GM12878 (cell line): ENCODE data around the gene LNX2.

Experiments used
- CHD2 ChIP-seq: IDR thresholded peaks from 2 replicates; pipeline ENCODE4 v1.6.1; 2011; ENCODE audit warnings: low read depth, low read length, improper control_type of control experiment, borderline replicate concordance
- CREM ChIP-seq: IDR thresholded peaks from 2 replicates; pipeline ENCODE4 v1.6.1; 2014; ENCODE audit warnings: antibody characterized with exemption, low read depth
- JUND ChIP-seq: IDR thresholded peaks from 2 replicates; pipeline ENCODE4 v1.6.1; 2012; ENCODE audit warnings: low read depth, mild to moderate bottlenecking, low read length, improper control_type of control experiment, moderate library complexity
- MXI1 ChIP-seq: fragments of 150-350 bp; IDR thresholded peaks from 2 replicates; pipeline ENCODE4 v1.6.1; 2011; ENCODE audit warnings: low read depth, mild to moderate bottlenecking, inconsistent platforms, low read length, improper control_type of control experiment
- POLR2A ChIP-seq: IDR thresholded peaks from 2 replicates; pipeline ENCODE4 v1.6.1; 2011; ENCODE audit warnings: low read depth, mild to moderate bottlenecking, low read length
- PRDM15 ChIP-seq: fragments of 450-650 bp; formaldehyde crosslinking; IDR thresholded peaks from 2 replicates; pipeline ENCODE4 v1.4.0; 2020; ENCODE audit warnings: mild to moderate bottlenecking, moderate library complexity
- TAF1 ChIP-seq: IDR thresholded peaks from 2 replicates; pipeline ENCODE4 v1.6.1; 2011; ENCODE audit warnings: mild to moderate bottlenecking, low read depth, low read length, borderline replicate concordance
- ZBTB33 ChIP-seq: fragments of 450-650 bp; IDR thresholded peaks from 2 replicates; pipeline ENCODE4 v1.6.1; 2017; ENCODE audit warnings: mild to moderate bottlenecking
- TF ChIP-seq, protein P1 (sequence below), 3 experiments: IDR thresholded peaks in 2 of 3; conservative IDR thresholded peaks in 1 of 3; 2 replicates each; pipeline ENCODE4 v1.5.1; 2011; ENCODE audit warnings: low read depth in 3 of 3, low read length in 3 of 3, mild to moderate bottlenecking in 3 of 3, control low read depth in 2 of 3, moderate library complexity in 2 of 3, inconsistent platforms in 1 of 3, mixed read lengths in 1 of 3; ENCODE audit not compliant: control insufficient read depth in 2 of 3, insufficient read depth in 1 of 3; ENCODE audit errors: extremely low read depth in 1 of 3
- TF ChIP-seq, protein P2 (sequence below): IDR thresholded peaks from 2 replicates; pipeline ENCODE4 v1.6.1; 2012; ENCODE audit warnings: mild to moderate bottlenecking, low read depth, low read length
- TF ChIP-seq, protein P3 (sequence below): fragments of 450-650 bp; IDR thresholded peaks from 2 replicates; pipeline ENCODE4 v1.6.1; 2016; ENCODE audit warnings: mild to moderate bottlenecking

DNA sequence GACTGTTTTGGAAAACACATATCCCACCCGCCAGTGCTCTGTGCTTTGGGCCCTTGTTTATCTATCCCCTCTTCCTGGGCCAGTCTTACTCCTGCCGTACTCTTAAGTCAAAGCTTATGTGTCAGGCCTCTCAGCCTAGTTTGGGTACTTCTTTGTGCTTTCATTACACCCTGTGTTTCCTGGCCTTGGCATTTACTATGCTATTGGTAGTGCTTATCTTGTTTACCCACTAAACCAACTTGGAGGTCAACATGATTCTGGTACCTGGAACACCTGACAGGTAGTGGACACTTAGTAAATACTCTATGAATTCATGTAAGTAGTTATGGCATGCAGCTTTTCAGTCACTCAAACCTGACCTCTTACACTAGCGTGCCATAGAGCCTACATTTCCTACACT lies 3.7 kb upstream of the LNX2 start:
- TF ChIP-seq PRDM15 (no peak), POLR2A (no peak), CHD2 (no peak), TAF1 (no peak), MXI1 (no peak), JUND (no peak), ZBTB33 (no peak), CREM (no peak)
- TF ChIP-seq, protein P1, sequence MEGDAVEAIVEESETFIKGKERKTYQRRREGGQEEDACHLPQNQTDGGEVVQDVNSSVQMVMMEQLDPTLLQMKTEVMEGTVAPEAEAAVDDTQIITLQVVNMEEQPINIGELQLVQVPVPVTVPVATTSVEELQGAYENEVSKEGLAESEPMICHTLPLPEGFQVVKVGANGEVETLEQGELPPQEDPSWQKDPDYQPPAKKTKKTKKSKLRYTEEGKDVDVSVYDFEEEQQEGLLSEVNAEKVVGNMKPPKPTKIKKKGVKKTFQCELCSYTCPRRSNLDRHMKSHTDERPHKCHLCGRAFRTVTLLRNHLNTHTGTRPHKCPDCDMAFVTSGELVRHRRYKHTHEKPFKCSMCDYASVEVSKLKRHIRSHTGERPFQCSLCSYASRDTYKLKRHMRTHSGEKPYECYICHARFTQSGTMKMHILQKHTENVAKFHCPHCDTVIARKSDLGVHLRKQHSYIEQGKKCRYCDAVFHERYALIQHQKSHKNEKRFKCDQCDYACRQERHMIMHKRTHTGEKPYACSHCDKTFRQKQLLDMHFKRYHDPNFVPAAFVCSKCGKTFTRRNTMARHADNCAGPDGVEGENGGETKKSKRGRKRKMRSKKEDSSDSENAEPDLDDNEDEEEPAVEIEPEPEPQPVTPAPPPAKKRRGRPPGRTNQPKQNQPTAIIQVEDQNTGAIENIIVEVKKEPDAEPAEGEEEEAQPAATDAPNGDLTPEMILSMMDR (IDR thresholded peaks at IDR 0.05 in 2 of 3, conservative IDR thresholded peaks at IDR 0.05 in 1 of 3; ENCODE audit: control insufficient read depth in 2 of 3, extremely low read depth in 1 of 3, insufficient read depth in 1 of 3, low read depth in 3 of 3, low read length in 3 of 3), result no peak
- TF ChIP-seq, protein P2, sequence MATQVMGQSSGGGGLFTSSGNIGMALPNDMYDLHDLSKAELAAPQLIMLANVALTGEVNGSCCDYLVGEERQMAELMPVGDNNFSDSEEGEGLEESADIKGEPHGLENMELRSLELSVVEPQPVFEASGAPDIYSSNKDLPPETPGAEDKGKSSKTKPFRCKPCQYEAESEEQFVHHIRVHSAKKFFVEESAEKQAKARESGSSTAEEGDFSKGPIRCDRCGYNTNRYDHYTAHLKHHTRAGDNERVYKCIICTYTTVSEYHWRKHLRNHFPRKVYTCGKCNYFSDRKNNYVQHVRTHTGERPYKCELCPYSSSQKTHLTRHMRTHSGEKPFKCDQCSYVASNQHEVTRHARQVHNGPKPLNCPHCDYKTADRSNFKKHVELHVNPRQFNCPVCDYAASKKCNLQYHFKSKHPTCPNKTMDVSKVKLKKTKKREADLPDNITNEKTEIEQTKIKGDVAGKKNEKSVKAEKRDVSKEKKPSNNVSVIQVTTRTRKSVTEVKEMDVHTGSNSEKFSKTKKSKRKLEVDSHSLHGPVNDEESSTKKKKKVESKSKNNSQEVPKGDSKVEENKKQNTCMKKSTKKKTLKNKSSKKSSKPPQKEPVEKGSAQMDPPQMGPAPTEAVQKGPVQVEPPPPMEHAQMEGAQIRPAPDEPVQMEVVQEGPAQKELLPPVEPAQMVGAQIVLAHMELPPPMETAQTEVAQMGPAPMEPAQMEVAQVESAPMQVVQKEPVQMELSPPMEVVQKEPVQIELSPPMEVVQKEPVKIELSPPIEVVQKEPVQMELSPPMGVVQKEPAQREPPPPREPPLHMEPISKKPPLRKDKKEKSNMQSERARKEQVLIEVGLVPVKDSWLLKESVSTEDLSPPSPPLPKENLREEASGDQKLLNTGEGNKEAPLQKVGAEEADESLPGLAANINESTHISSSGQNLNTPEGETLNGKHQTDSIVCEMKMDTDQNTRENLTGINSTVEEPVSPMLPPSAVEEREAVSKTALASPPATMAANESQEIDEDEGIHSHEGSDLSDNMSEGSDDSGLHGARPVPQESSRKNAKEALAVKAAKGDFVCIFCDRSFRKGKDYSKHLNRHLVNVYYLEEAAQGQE, result no peak
- TF ChIP-seq, protein P3, sequence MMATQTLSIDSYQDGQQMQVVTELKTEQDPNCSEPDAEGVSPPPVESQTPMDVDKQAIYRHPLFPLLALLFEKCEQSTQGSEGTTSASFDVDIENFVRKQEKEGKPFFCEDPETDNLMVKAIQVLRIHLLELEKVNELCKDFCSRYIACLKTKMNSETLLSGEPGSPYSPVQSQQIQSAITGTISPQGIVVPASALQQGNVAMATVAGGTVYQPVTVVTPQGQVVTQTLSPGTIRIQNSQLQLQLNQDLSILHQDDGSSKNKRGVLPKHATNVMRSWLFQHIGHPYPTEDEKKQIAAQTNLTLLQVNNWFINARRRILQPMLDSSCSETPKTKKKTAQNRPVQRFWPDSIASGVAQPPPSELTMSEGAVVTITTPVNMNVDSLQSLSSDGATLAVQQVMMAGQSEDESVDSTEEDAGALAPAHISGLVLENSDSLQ, result no peak
